HUDEP-2 (cell line): Measurements from ENCODE around the gene HSD17B10.
A peak's percentile ranks its signal among the peaks of the same experiment; 100 is the strongest.
"Not testable (repeated sequence)": the region's sequence is repeated elsewhere in the genome, so short reads cannot be mapped to it uniquely, and the experiment has no call there.

Experiments
- DNase-seq, 76 experiments: peaks; one replicate each; lab custom pipeline; 2025; ENCODE audit not compliant: unreplicated experiment in 76 of 76; lab: John Stamatoyannopoulos, UW

HSD17B10 gene

GRCh38 chrX:53438174-53438831 is 4.1 kb upstream of the HSD17B10 start:
- DNase-seq, result peak in 2 of 76 experiments; percentile 1 to 5

GRCh38 chrX:53437206-53437605 is 3.0 kb upstream of the HSD17B10 start:
- no peak for DNase-seq

- DNase-seq, result peak in 62 of 76 experiments; percentile 0 to 61 (median 24)
These were observed 1.8 kb upstream of the HSD17B10 start for GRCh38 chrX:53435997-53436396.

GRCh38 chrX:53430231-53430630 is 3.9 kb downstream of the HSD17B10 start:
- no peak for DNase-seq

- no peak for DNase-seq
These were observed 4.4 kb downstream of the HSD17B10 start for GRCh38 chrX:53429755-53430154.

GRCh38 chrX:53422861-53423306 is 11.3 kb downstream of the HSD17B10 start, which contains the start of gene RIBC1:
RIBC1 (plus strand) TSS chrX:53422873; CDS start chrX:53426277, 3,404 bp downstream.
- DNase-seq, result no peak

GRCh38 chrX:53422086-53422860 is 11.9 kb downstream of the HSD17B10 start, which contains the start of gene SMC1A:
SMC1A (minus strand) TSS chrX:53422654; CDS start chrX:53422600, 54 bp downstream.
- peak in 75 of 76 experiments; percentile 46 to 96 (median 91) for DNase-seq

- peak in 2 of 76 experiments; percentile 26 to 48 for DNase-seq
These were observed 12.4 kb downstream of the HSD17B10 start for GRCh38 chrX:53421772-53422085.

- no peak for DNase-seq
These were observed 13.0 kb downstream of the HSD17B10 start for GRCh38 chrX:53421125-53421524.

GRCh38 chrX:53420351-53420750 is 13.8 kb downstream of the HSD17B10 start:
- DNase-seq, result not testable (repeated sequence)

- no peak for DNase-seq
These were observed 21.7 kb downstream of the HSD17B10 start for GRCh38 chrX:53412446-53412845.

GRCh38 chrX:53403535-53403934 is 30.6 kb downstream of the HSD17B10 start:
- DNase-seq, result no peak

GRCh38 chrX:53398216-53398615 is 36.0 kb downstream of the HSD17B10 start:
- DNase-seq, result no peak

GRCh38 chrX:53395605-53396298 is 38.4 kb downstream of the HSD17B10 start:
- no peak for DNase-seq

- DNase-seq, result peak in 42 of 76 experiments; percentile 0 to 53 (median 15)
These were observed 50.6 kb downstream of the HSD17B10 start for GRCh38 chrX:53383376-53384076.
